Ishikawa (cell line): ENCODE results near the gene RPL22.
A peak's percentile ranks its signal among the peaks of the same experiment; 100 is the strongest.

Source experiments
- CEBPB ChIP-seq: IDR thresholded peaks from 2 replicates; pipeline ENCODE4 v1.6.1; 2012
- CREB1 ChIP-seq: IDR thresholded peaks from 2 replicates; pipeline ENCODE4 v1.6.1; 2012; ENCODE audit warnings: low read depth
- EGR1 ChIP-seq: IDR thresholded peaks from 2 replicates; pipeline ENCODE4 v1.6.1; 2012
- EP300 ChIP-seq: IDR thresholded peaks from 2 replicates; pipeline ENCODE4 v1.6.1; 2012; ENCODE audit warnings: borderline replicate concordance
- FOXM1 ChIP-seq: IDR thresholded peaks from 2 replicates; pipeline ENCODE4 v1.6.1; 2012; ENCODE audit warnings: low read depth, borderline replicate concordance
- MAX ChIP-seq: IDR thresholded peaks from 2 replicates; pipeline ENCODE4 v1.6.1; 2012
- NFIC ChIP-seq: IDR thresholded peaks from 2 replicates; pipeline ENCODE4 v1.6.1; 2012
- RAD21 ChIP-seq: IDR thresholded peaks from 2 replicates; pipeline ENCODE4 v1.6.1; 2012; ENCODE audit warnings: low read depth
- TAF1 ChIP-seq: IDR thresholded peaks from 2 replicates; pipeline ENCODE4 v1.6.1; 2012; ENCODE audit warnings: low read depth, mild to moderate bottlenecking
- TCF12 ChIP-seq: IDR thresholded peaks from 2 replicates; pipeline ENCODE4 v1.6.1; 2012; ENCODE audit warnings: low read depth
- TEAD4 ChIP-seq: IDR thresholded peaks from 2 replicates; pipeline ENCODE4 v1.6.1; 2012
- USF1 ChIP-seq: IDR thresholded peaks from 2 replicates; pipeline ENCODE4 v1.6.1; 2012
- YY1 ChIP-seq: IDR thresholded peaks from 2 replicates; pipeline ENCODE4 v1.6.1; 2012; ENCODE audit warnings: low read depth
- ZBTB7A ChIP-seq: IDR thresholded peaks from 2 replicates; pipeline ENCODE4 v1.6.1; 2012; ENCODE audit warnings: low read depth
- TF ChIP-seq, protein P1 (sequence below): IDR thresholded peaks from 2 replicates; pipeline ENCODE4 v1.6.1; 2012; ENCODE audit warnings: low read depth, mild to moderate bottlenecking

RPL22 gene

GRCh38 chr1:6241887-6242740 lies 42.7 kb upstream of the RPL22 start:
- TF ChIP-seq TEAD4, result no peak
- TF ChIP-seq, protein P1, sequence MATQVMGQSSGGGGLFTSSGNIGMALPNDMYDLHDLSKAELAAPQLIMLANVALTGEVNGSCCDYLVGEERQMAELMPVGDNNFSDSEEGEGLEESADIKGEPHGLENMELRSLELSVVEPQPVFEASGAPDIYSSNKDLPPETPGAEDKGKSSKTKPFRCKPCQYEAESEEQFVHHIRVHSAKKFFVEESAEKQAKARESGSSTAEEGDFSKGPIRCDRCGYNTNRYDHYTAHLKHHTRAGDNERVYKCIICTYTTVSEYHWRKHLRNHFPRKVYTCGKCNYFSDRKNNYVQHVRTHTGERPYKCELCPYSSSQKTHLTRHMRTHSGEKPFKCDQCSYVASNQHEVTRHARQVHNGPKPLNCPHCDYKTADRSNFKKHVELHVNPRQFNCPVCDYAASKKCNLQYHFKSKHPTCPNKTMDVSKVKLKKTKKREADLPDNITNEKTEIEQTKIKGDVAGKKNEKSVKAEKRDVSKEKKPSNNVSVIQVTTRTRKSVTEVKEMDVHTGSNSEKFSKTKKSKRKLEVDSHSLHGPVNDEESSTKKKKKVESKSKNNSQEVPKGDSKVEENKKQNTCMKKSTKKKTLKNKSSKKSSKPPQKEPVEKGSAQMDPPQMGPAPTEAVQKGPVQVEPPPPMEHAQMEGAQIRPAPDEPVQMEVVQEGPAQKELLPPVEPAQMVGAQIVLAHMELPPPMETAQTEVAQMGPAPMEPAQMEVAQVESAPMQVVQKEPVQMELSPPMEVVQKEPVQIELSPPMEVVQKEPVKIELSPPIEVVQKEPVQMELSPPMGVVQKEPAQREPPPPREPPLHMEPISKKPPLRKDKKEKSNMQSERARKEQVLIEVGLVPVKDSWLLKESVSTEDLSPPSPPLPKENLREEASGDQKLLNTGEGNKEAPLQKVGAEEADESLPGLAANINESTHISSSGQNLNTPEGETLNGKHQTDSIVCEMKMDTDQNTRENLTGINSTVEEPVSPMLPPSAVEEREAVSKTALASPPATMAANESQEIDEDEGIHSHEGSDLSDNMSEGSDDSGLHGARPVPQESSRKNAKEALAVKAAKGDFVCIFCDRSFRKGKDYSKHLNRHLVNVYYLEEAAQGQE, result peak; percentile 55
- no peak for TF ChIP-seq TAF1
- 0 out of 2 replicates have a peak, but pooled peaks have one; percentile 5 for TF ChIP-seq EGR1
- TF ChIP-seq USF1, result no peak
- no peak for TF ChIP-seq TCF12
- TF ChIP-seq ZBTB7A, result no peak
- no peak for TF ChIP-seq EP300
- peak; percentile 40; the same call in 1 of the 2 replicates for TF ChIP-seq NFIC
- TF ChIP-seq MAX, result no peak; the same call in 1 of the 2 replicates

DNA sequence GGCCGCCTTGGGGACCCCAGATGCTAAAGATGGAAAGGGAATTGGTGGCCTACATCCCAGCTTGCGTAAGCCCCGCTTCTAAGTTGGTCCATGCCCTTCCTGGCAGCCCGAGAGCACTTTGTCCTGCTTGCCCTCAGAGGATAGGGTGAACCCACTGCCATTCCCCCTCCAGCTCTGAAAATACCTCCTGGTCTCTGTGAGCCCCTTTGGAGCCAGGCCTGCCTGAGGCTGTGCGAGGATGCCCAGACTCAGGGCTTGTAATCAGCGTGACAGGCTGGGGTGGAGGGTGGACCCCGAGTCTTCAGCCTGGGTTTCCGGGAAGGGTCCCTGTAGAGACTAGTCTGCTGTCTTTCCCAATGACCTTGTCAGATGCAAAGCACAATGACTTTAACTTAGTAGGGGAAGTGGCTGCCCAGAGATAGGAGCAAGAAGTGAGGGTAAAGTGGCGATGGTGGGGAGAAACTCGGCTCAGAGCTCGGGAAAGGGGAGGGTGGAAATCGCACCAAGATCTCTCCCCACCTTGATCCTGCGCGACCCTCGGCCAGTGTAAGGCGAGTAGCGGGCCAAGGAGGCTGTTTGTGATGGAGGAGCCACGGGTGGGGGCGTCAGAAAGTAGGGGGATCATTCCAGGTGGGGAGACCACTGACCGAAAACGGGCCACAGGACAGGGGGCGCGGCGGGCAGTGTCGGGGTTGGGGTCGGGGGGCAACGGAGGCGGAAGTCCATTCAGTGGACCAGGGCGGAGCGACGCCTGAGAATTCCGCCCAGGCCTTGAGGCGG lies 41.9 kb upstream of the RPL22 start:
- TF ChIP-seq EGR1, result no peak
- no peak for TF ChIP-seq TAF1
- TF ChIP-seq CEBPB, result no peak
- TF ChIP-seq ZBTB7A, result no peak
- no peak for TF ChIP-seq NFIC
- no peak for TF ChIP-seq MAX
- no peak for TF ChIP-seq USF1
- TF ChIP-seq CREB1, result no peak
- TF ChIP-seq FOXM1, result no peak
- no peak for TF ChIP-seq RAD21
- no peak for TF ChIP-seq TCF12
- TF ChIP-seq YY1, result no peak
- TF ChIP-seq EP300, result no peak
- no peak for TF ChIP-seq TEAD4

DNA sequence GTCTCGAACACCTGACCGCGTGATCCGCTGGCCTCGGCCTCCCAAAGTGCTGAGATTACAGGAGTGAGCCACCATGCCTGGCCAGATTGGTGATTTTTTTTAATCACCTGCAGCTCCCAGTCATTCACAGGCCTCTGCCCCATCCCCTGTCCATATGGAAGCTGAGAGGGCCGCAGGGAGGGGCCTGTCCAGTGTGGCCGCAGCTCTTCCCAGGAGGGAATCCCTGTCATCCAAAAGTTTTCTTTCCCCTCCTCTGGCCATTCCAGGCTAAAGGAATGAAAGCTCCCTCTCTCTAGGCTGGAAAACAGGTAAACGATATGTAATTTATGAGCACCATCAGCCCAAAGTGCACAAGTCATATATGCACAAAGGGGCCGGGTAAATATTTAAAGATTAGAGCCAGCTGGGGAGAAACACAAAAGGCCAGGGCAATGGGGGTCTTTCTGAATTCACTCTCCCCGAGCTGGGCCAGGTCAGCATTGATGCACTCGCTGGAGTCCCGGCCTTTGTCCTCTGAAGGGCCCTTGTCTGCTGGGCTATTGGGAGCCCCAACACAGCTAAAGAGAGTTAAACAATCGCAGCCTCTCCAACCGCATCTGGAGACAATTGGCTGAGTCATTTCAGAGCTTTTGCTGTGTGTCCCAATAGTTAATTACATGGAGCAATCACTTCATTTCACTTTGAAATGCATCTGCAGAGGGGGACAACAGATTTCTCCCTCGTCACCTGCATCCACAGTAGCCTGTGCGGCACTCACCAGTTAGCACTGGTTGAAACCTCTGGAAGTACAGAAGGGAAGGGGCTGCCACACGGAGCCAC lies 40.8 kb upstream of the RPL22 start:
- TF ChIP-seq EGR1 (no peak), CEBPB (no peak), EP300 (no peak), ZBTB7A (no peak), MAX (no peak), FOXM1 (no peak), TCF12 (no peak), RAD21 (no peak), CREB1 (no peak), USF1 (no peak), TAF1 (no peak), TEAD4 (no peak)
- TF ChIP-seq, protein P1, result no peak

GRCh38 chr1:6239213-6239752 lies 39.9 kb upstream of the RPL22 start:
- no peak for TF ChIP-seq FOXM1
- no peak for TF ChIP-seq CREB1
- no peak for TF ChIP-seq TAF1
- no peak for TF ChIP-seq ZBTB7A
- TF ChIP-seq MAX, result no peak
- TF ChIP-seq NFIC, result no peak
- no peak for TF ChIP-seq RAD21
- no peak for TF ChIP-seq CEBPB
- TF ChIP-seq TEAD4, result no peak
- TF ChIP-seq, protein P1, result no peak
- no peak for TF ChIP-seq EGR1
- TF ChIP-seq USF1, result no peak
- TF ChIP-seq TCF12, result no peak
- no peak for TF ChIP-seq EP300
- no peak for TF ChIP-seq YY1
